GM15510 (cell line): ENCODE results near the gene JMJD6.
A peak's percentile ranks its signal among the peaks of the same experiment; 100 is the strongest.

ENCODE experiments used
- POLR2A ChIP-seq: IDR thresholded peaks from 3 replicates; pipeline ENCODE4 v1.6.1; 2011; ENCODE audit warnings: borderline replicate concordance; ENCODE audit not compliant: insufficient read length; ENCODE audit errors: extremely low read depth

The JMJD6 gene

GRCh38 chr17:76681222-76682137 lies 44.9 kb downstream of the JMJD6 start:
- TF ChIP-seq POLR2A = no peak

DNA sequence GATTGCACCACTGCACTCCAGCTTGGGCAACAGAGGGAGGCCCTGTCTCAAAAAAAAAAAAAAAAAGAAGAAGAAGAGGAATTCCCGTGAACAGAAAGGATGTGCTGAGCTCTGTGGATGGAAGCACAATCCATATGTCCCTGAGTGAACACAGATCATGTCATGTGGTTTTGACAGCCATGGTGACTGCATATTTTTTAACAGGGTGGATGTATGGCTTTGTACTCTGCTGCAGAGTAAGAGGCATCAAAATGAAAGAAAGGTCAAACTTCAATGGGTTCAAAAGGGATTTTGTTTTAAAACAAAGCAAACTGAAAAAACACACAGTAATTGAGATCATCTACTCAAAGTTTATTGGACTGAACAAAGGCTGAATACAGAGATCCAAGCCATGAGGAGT lies 47.2 kb downstream of the JMJD6 start:
- no peak for TF ChIP-seq POLR2A

GRCh38 chr17:76678330-76678729 lies 48.1 kb downstream of the JMJD6 start:
- no peak for TF ChIP-seq POLR2A

- no peak for TF ChIP-seq POLR2A
These were observed 49.0 kb downstream of the JMJD6 start for GRCh38 chr17:76677406-76677805.

DNA sequence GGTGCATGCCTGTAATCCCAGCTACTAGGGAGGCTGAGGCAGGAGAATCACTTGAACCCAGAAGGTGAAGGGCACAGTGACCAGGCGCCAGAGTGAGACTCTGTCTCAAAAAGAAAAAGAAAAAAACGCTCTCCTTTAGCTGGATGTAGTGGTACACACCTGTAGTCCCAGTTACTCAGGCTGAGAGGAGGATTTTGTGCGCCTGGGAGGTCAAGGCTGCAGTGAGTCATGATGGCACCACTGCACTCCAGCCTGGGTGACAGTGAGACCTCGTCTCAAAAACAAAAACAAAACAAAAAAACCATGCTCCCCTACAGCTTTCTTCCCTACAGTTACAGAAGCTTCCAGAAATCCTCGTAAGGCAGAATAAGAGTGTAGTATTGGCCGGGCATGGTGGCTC lies 49.8 kb downstream of the JMJD6 start:
- TF ChIP-seq POLR2A = no peak

GRCh38 chr17:76675648-76676047 lies 50.8 kb downstream of the JMJD6 start:
- TF ChIP-seq POLR2A = no peak

DNA sequence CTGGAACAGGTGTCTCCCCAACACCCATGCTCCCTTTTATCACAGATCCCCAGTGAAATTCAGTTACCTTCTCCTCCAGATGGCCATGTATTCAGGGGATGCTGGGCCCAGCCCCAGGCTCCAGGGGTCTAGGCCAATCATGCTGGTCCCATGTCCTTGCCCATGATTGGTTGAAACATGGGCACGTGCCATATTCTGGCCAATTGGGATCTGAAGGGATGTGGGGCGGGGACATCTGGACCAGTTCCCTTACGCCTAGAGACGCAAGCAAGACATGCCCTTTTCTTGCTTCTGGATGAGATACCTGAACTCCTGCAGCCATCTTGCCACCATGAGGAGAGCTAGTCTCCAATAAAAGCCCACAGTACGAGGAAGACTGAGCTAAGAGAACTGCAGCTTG lies 51.8 kb downstream of the JMJD6 start:
- no peak for TF ChIP-seq POLR2A

- no peak for TF ChIP-seq POLR2A
These were observed 52.7 kb downstream of the JMJD6 start for GRCh38 chr17:76673729-76674128.

- no peak for TF ChIP-seq POLR2A
These were observed 53.5 kb downstream of the JMJD6 start for GRCh38 chr17:76672892-76673291.

- TF ChIP-seq POLR2A = no peak
These were observed 54.0 kb downstream of the JMJD6 start for GRCh38 chr17:76672270-76672851.

GRCh38 chr17:76671912-76672262 lies 54.5 kb downstream of the JMJD6 start:
- TF ChIP-seq POLR2A = peak; percentile 56

GRCh38 chr17:76671123-76671911 lies 55.1 kb downstream of the JMJD6 start:
- TF ChIP-seq POLR2A = peak; percentile 70

GRCh38 chr17:76670718-76671122 lies 55.7 kb downstream of the JMJD6 start:
- TF ChIP-seq POLR2A = no peak

DNA sequence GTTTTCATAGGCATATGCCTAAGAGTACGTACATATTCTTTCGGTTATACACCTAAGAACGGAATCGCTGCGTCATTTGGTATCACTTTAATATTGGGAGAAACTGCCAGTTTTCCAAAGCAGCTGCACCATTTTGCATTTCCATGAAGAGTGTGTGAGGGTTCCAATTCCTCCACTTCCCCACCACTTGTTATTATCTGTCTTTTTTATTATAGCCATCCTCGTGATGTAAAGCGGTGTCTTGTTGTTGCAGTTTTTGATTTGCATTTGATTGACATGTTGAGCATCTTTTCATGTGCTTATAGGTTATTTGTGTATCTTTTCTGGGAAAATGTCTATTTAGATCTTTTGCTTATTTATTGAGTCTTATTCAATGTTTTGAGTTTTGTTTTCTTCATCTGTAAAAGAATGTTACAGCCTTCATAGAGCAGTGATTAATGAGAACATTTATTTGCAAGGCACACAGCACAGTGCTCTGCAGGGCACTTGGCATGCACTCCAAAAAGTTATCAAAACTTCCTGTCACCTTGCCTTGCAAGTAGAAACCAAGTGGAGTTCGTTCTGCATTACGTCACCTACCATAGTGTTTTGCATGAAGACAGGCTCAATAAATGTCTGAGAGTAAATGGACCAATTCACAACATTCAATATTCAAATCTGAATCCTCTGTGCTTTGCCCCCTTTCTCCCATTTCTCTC lies 56.2 kb downstream of the JMJD6 start:
- no peak for TF ChIP-seq POLR2A
